Measurements from ENCODE around the gene BAIAP2L1. TPM values are rescaled to one million over a fixed set of nuclear protein-coding genes. Genes with fewer than 3 reads are reported as not detected.

BAIAP2L1 gene
- total RNA-seq, 2 experiments from 2014 or later: 0.33 to 0.61 TPM

DNA sequence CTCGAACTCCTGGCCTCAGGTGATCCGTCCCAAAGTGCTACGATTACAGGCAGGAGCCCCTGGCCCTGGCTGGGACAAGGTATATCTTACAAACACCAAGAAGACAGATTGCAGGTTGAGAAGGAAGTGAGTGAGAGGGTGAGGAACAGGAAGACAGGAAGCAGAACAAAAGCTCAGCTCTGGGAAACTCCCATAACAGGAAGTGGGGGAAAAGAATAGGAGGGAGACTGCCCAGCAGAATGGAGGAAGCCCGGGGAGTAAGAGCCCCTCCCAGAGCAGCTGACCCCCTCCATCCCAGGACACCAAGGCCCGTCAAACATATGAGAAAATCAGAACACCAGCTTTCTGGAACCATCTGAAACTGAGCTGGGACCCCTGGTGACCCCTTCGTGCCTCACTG is 151.8 kb downstream of the BAIAP2L1 start:
- H3K36me3 Mint-ChIP-seq (ENCODE audit: low read depth): peaks cover 65% of the 10 kb centered on the region
- DNase-seq (peak in 4 of 14 experiments; percentile 12 to 47 (median 36)), ATAC-seq (ENCODE audit: poor library complexity) (no peak)
- Histone ChIP-seq H3K9me3 (ENCODE audit: control insufficient read depth in 1 of 2, insufficient read depth in 1 of 2, low read length in 2 of 2) (no peaks in the 10 kb centered on the region), H3K4me3 (ENCODE audit: low read length) (no peak overlapping the region), H3K4me1 (ENCODE audit: insufficient read depth, low read length) (peaks cover 77% of the 10 kb centered on the region), H3K36me3 (ENCODE audit: insufficient read depth, low read length) (peaks cover 33% of the 10 kb centered on the region), H3K27me3 (ENCODE audit: control insufficient read depth in 1 of 2, insufficient read depth in 2 of 2, low read length in 2 of 2) (no peaks in the 10 kb centered on the region), H3K27ac (ENCODE audit: low read depth in 1 of 2, low read length in 2 of 2) (peak overlapping the region; percentile 85 to 93)
- intact Hi-C loops (cut with DNase I, micrococcal nuclease): no loop called here
- H3K27ac Mint-ChIP-seq: peak overlapping the region; percentile 98
- ChIA-PET POLR2A (interaction anchor here (2.7 to 5.0 kb wide), 3 partner anchors 32 to 1310 kb away, joined by 6 to 65 read pairs (median 62); partner anchors contain the start of genes BRI3 and ZNF655), CTCF (interaction anchor here (0.6 kb wide), 1 partner anchor 32 kb away, joined by 3 read pairs; no protein-coding TSS in a partner anchor)
- TF ChIP-seq, protein P1, sequence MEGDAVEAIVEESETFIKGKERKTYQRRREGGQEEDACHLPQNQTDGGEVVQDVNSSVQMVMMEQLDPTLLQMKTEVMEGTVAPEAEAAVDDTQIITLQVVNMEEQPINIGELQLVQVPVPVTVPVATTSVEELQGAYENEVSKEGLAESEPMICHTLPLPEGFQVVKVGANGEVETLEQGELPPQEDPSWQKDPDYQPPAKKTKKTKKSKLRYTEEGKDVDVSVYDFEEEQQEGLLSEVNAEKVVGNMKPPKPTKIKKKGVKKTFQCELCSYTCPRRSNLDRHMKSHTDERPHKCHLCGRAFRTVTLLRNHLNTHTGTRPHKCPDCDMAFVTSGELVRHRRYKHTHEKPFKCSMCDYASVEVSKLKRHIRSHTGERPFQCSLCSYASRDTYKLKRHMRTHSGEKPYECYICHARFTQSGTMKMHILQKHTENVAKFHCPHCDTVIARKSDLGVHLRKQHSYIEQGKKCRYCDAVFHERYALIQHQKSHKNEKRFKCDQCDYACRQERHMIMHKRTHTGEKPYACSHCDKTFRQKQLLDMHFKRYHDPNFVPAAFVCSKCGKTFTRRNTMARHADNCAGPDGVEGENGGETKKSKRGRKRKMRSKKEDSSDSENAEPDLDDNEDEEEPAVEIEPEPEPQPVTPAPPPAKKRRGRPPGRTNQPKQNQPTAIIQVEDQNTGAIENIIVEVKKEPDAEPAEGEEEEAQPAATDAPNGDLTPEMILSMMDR (IDR thresholded peaks at IDR 0.05): no peak
- H3K27me3 Mint-ChIP-seq: no peaks in the 10 kb centered on the region
- H3K9me3 Mint-ChIP-seq: no peaks in the 10 kb centered on the region
- peaks cover 58% of the 10 kb centered on the region for H3K4me1 Mint-ChIP-seq (ENCODE audit: low read depth)
- H3K4me3 Mint-ChIP-seq: peak overlapping the region; percentile 84

DNA sequence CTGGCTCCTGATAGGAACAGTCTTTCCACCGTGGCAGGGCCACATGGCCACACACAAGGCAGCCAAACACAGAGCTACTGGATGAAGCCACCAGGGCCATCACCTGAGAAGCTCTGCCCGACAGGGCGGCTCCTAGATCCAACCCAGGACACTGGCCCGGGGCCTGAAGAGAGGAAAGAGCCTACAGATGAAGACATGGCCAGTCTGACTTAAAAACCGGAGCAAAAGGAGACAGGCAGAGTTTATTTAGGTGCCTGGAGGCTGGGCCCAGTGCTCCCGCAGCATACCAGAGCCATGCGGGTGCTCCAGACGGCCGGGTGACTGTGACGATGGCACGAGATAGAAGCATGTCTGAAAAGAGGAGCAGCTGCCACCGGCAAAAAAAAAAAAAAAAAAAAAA is 152.7 kb downstream of the BAIAP2L1 start:
- DNase-seq (no peak), ATAC-seq (ENCODE audit: poor library complexity) (no peak)
- peaks cover 68% of the 10 kb centered on the region for H3K36me3 Mint-ChIP-seq (ENCODE audit: low read depth)
- H3K4me3 Mint-ChIP-seq: peak overlapping the region; percentile 49
- H3K4me1 ChIP-seq (ENCODE audit: insufficient read depth, low read length): peaks cover 75% of the 10 kb centered on the region
- H3K27ac Mint-ChIP-seq: peak overlapping the region; percentile 98
- H3K9me3 Mint-ChIP-seq: no peaks in the 10 kb centered on the region
- no peaks in the 10 kb centered on the region for H3K27me3 Mint-ChIP-seq
- CTCF ChIA-PET: no interaction called here
- peaks cover 54% of the 10 kb centered on the region for H3K4me1 Mint-ChIP-seq (ENCODE audit: low read depth)
- H3K36me3 ChIP-seq (ENCODE audit: insufficient read depth, low read length): peaks cover 42% of the 10 kb centered on the region
- no peaks in the 10 kb centered on the region for H3K9me3 ChIP-seq (ENCODE audit: control insufficient read depth in 1 of 2, insufficient read depth in 1 of 2, low read length in 2 of 2)
- peak overlapping the region; percentile 85 to 93 for H3K27ac ChIP-seq (ENCODE audit: low read depth in 1 of 2, low read length in 2 of 2)
- H3K4me3 ChIP-seq (ENCODE audit: low read length): no peak overlapping the region
- intact Hi-C loops (cut with DNase I, micrococcal nuclease): no loop called here
- H3K27me3 ChIP-seq (ENCODE audit: control insufficient read depth in 1 of 2, insufficient read depth in 2 of 2, low read length in 2 of 2): no peaks in the 10 kb centered on the region
- POLR2A ChIA-PET: interaction anchor here (0.6 kb wide), 1 partner anchor 265 kb away, joined by 4 read pairs; no protein-coding TSS in a partner anchor
- TF ChIP-seq, protein P1 (IDR thresholded peaks at IDR 0.05): no peak

DNA sequence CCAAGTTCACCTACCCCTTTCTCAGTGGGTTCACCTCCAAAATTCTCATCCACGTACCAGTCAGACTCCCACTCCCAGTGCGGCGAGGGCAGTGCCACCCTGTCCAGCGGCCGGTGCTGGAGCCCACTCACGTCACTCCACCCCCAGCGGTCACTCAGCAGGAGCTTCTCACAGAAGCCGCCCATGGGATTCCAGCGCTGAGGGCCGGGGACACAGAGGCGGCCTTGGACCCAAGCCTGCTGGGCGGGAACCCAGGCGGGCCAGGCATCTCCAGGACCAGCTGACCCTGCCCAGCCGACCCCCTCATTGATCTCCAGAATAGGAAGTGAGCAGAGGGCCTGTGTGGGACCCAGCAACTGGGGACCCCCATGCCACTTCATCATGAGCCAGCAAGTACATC is 156.0 kb downstream of the BAIAP2L1 start:
- H3K27me3 ChIP-seq (ENCODE audit: control insufficient read depth in 1 of 2, insufficient read depth in 2 of 2, low read length in 2 of 2): no peaks in the 10 kb centered on the region
- Mint-ChIP-seq H3K4me1 (ENCODE audit: low read depth) (peaks cover 25% of the 10 kb centered on the region), H3K9me3 (no peaks in the 10 kb centered on the region), H3K27me3 (no peaks in the 10 kb centered on the region), H3K4me3 (no peak overlapping the region), H3K36me3 (ENCODE audit: low read depth) (peaks cover 67% of the 10 kb centered on the region), H3K27ac (peak overlapping the region; percentile 7)
- ATAC-seq (ENCODE audit: poor library complexity) (no peak), DNase-seq (no peak)
- no peak overlapping the region for H3K27ac ChIP-seq (ENCODE audit: low read depth in 1 of 2, low read length in 2 of 2)
- ChIA-PET CTCF (no interaction called here), POLR2A (no interaction called here)
- no peak overlapping the region for H3K4me3 ChIP-seq (ENCODE audit: low read length)
- TF ChIP-seq, protein P1 (IDR thresholded peaks at IDR 0.05): no peak
- intact Hi-C loops (cut with DNase I, micrococcal nuclease): no loop called here
- H3K36me3 ChIP-seq (ENCODE audit: insufficient read depth, low read length): peaks cover 68% of the 10 kb centered on the region
- peaks cover 51% of the 10 kb centered on the region for H3K4me1 ChIP-seq (ENCODE audit: insufficient read depth, low read length)
- no peaks in the 10 kb centered on the region for H3K9me3 ChIP-seq (ENCODE audit: control insufficient read depth in 1 of 2, insufficient read depth in 1 of 2, low read length in 2 of 2)

All from CD4-positive, alpha-beta T cell (primary cell).